WTC11 (cell line): ENCODE results near the gene NRG3.

Experiments used
- CTCF ChIP-seq: fragments of 200-600 bp; IDR thresholded peaks from 2 replicates; pipeline ENCODE4 v1.8.0; 2022; ENCODE audit warnings: antibody characterized with exemption
- IRF1 ChIP-seq: sonication (generic); formaldehyde crosslinking; IDR thresholded peaks from 2 replicates; pipeline ENCODE4 v1.8.0; 2023; ENCODE audit warnings: missing genetic modification reagents
- TF ChIP-seq, protein P1 (sequence below): sonication (generic); formaldehyde crosslinking; IDR thresholded peaks from 2 replicates; pipeline ENCODE4 v1.8.1; 2022; ENCODE audit warnings: missing genetic modification reagents, borderline replicate concordance

DNA sequence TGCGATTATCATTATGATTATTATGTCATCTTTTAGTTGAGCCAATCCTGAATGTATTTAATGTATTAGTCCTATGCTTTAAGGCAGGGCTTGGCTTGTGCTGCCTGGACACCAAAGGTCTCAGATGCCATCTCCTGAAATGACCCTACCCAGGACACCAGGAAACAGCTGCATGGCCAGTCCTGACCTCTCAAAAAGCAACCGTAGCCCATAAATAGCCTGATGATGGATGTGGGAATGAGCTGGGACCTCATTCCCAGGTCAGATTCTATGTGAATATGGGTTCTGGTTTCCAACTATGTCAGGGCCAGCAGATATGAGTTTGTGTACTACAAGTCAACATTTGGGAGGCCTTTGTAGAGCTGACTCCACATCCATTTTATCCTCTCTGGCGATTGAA, 438.4 kb downstream of the NRG3 start:
- TF ChIP-seq CTCF: no peak
- TF ChIP-seq, protein P1, sequence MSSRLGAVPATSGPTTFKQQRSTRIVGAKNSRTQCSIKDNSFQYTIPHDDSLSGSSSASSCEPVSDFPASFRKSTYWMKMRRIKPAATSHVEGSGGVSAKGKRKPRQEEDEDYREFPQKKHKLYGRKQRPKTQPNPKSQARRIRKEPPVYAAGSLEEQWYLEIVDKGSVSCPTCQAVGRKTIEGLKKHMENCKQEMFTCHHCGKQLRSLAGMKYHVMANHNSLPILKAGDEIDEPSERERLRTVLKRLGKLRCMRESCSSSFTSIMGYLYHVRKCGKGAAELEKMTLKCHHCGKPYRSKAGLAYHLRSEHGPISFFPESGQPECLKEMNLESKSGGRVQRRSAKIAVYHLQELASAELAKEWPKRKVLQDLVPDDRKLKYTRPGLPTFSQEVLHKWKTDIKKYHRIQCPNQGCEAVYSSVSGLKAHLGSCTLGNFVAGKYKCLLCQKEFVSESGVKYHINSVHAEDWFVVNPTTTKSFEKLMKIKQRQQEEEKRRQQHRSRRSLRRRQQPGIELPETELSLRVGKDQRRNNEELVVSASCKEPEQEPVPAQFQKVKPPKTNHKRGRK (CRISPR knock-in tag): no peak
- TF ChIP-seq IRF1 (CRISPR knock-in tag): no peak
